Transverse colon (tissue), 4 donors: Measurements from ENCODE around the gene TXNDC16. TPM values are rescaled to one million over a fixed set of nuclear protein-coding genes. Genes with fewer than 3 reads are reported as not detected.

ENCODE experiments used
- DNase-seq: peaks from one replicate; pipeline ENCODE4 v3.0.0-alpha.2; 2019
- H3K27ac ChIP-seq, 4 donors: fragments of 200-600 bp; sonication (generic); 2 replicates each; pipeline ENCODE4 v1.5.1; 2016 to 2018; ENCODE audit warnings: inconsistent platforms in 4 of 4
- H3K27me3 ChIP-seq: fragments of 200-600 bp; sonication (generic); 2 replicates; pipeline ENCODE4 v1.5.1; 2017; ENCODE audit warnings: inconsistent platforms
- H3K36me3 ChIP-seq, 4 donors: fragments of 200-600 bp; sonication (generic); 2 replicates each; pipeline ENCODE4 v1.5.1; 2017 to 2019; ENCODE audit warnings: inconsistent platforms in 4 of 4
- H3K4me1 ChIP-seq, 4 donors: fragments of 200-600 bp; sonication (generic); 2 replicates each; pipeline ENCODE4 v1.5.1; 2017 to 2020; ENCODE audit warnings: inconsistent platforms in 4 of 4
- H3K4me3 ChIP-seq, 4 donors: fragments of 200-600 bp; sonication (generic); 1 replicate in 1 of 4; 2 replicates in 3 of 4; pipeline versions ENCODE4 v1.5.1 to v1.6.1; 2017 to 2019; ENCODE audit warnings: inconsistent platforms in 4 of 4
- H3K9me3 ChIP-seq, 2 donors: fragments of 200-600 bp; sonication (generic); 2 replicates each; pipeline ENCODE4 v1.5.1; 2017 to 2019; ENCODE audit warnings: inconsistent platforms in 2 of 2
- CTCF ChIP-seq, 5 experiments: fragments of 200-600 bp in 3 of 5; fragments of 450-650 bp in 2 of 5; sonication (generic) in 3 of 5; IDR thresholded peaks; 1 replicate in 2 of 5; 2 replicates in 3 of 5; pipeline ENCODE4 v1.5.1; 2016 to 2017; ENCODE audit warnings: antibody characterized with exemption in 5 of 5, inconsistent platforms in 3 of 5, mild to moderate bottlenecking in 2 of 5, moderate library complexity in 1 of 5
- EP300 ChIP-seq: sonication (generic); formaldehyde crosslinking; IDR thresholded peaks from one replicate; pipeline ENCODE4 v1.6.1; 2017; ENCODE audit warnings: antibody characterized with exemption, low read depth
- POLR2A ChIP-seq: fragments of 450-650 bp; IDR thresholded peaks from one replicate; pipeline ENCODE4 v1.6.1; 2016; ENCODE audit warnings: antibody characterized with exemption, mild to moderate bottlenecking, moderate library complexity
- POLR2AphosphoS5 ChIP-seq, 3 donors: sonication (generic); formaldehyde crosslinking; IDR thresholded peaks; one replicate each; pipeline ENCODE4 v1.6.1; 2016; ENCODE audit warnings: antibody characterized with exemption in 3 of 3
- WGBS, 2 donors: methylation state at CpG; one replicate each; pipeline ENCODE4 v1.1.5; 2018; ENCODE audit warnings: low coverage in 1 of 2; 5-methylcytosine and 5-hydroxymethylcytosine counted together
- in situ Hi-C, 4 donors: fragments of 200-750 bp; cut with MboI; loops; one replicate each; pipeline versions ENCODE4 v1.15.0 to v1.15.1; 2017; ENCODE audit warnings: low sequenced_read_pairs in 3 of 4, low pct_ligation_motif_present in 1 of 4, low pct_unique_long_range_greater_than_20kb in 1 of 4
- intact Hi-C: fragments of 100-400 bp; cut with DNase I; formaldehyde crosslinking; loops from one replicate; pipeline ENCODE4 v1.15.1; 2023; ENCODE audit warnings: low total_unique reads
- total RNA-seq, 4 donors: library from RNA; depleted of rRNA; stranded (reverse); fragments of >200 nt; gene quantifications; one replicate each; pipeline ENCODE4 v1.1.0, GENCODE V29; 2016

Gene TXNDC16
- total RNA-seq, 4 donors from 2014 or later = 5.6 to 11.1 (median 7.1) TPM; not detected in 1

- Histone ChIP-seq H3K4me1 (no peaks in the 10 kb centered on the region), H3K27ac (no peak overlapping the region), H3K4me3 (no peak overlapping the region), H3K27me3 (no peaks in the 10 kb centered on the region), H3K9me3 (no peaks in the 10 kb centered on the region), H3K36me3 (no peaks in the 10 kb centered on the region)
- intact Hi-C loops (no loop called here), in situ Hi-C loops (no loop called here)
- TF ChIP-seq POLR2AphosphoS5 (IDR thresholded peaks at IDR 0.05) (no peak), POLR2A (no peak), CTCF (IDR thresholded peaks at IDR 0.05) (no peak), EP300 (no peak)
- DNase-seq = no peak
- 88 to 100% methylated on average over 1 to 5 of the region's 5 CpGs for WGBS, 2 donors
Measured at GRCh38 chr14:52596861-52597260, 44.6 kb upstream of the TXNDC16 start.

GRCh38 chr14:52596320-52596719, 44.0 kb upstream of the TXNDC16 start:
- 93% methylated on average over 10 of the region's 10 CpGs; no CpG with 5 or more reads in 1 of the 2 donors for WGBS, 2 donors
- in situ Hi-C loops (no loop called here), intact Hi-C loops (no loop called here)
- Histone ChIP-seq H3K4me1 (no peaks in the 10 kb centered on the region), H3K4me3 (no peak overlapping the region), H3K27ac (no peak overlapping the region), H3K9me3 (no peaks in the 10 kb centered on the region), H3K27me3 (no peaks in the 10 kb centered on the region), H3K36me3 (no peaks in the 10 kb centered on the region)
- TF ChIP-seq POLR2A = no peak
- no peak for TF ChIP-seq POLR2AphosphoS5 (IDR thresholded peaks at IDR 0.05)
- no peak for TF ChIP-seq CTCF (IDR thresholded peaks at IDR 0.05)
- TF ChIP-seq EP300 = no peak
- no peak for DNase-seq

- no peak for DNase-seq
- WGBS, 2 donors = 67 to 80% methylated on average over 1 of the region's 1 CpG
- Histone ChIP-seq H3K27ac (no peak overlapping the region), H3K4me3 (no peak overlapping the region), H3K9me3 (no peaks in the 10 kb centered on the region), H3K4me1 (no peaks in the 10 kb centered on the region), H3K27me3 (no peaks in the 10 kb centered on the region), H3K36me3 (no peaks in the 10 kb centered on the region)
- in situ Hi-C loops = no loop called here
- TF ChIP-seq EP300 = no peak
- TF ChIP-seq POLR2A = no peak
- TF ChIP-seq CTCF (IDR thresholded peaks at IDR 0.05) = no peak
- no peak for TF ChIP-seq POLR2AphosphoS5 (IDR thresholded peaks at IDR 0.05)
- intact Hi-C loops = no loop called here
Measured at GRCh38 chr14:52590318-52590717, 38.0 kb upstream of the TXNDC16 start.

- no peaks in the 10 kb centered on the region for H3K36me3 ChIP-seq
- intact Hi-C loops = no loop called here
- no peaks in the 10 kb centered on the region for H3K4me1 ChIP-seq
- WGBS, 2 donors = 48 to 63% methylated on average over 4 of the region's 4 CpGs
- H3K27me3 ChIP-seq = no peaks in the 10 kb centered on the region
- no peak overlapping the region for H3K4me3 ChIP-seq
- TF ChIP-seq POLR2AphosphoS5 (IDR thresholded peaks at IDR 0.05) = no peak
- DNase-seq = no peak
- no peaks in the 10 kb centered on the region for H3K9me3 ChIP-seq
- in situ Hi-C loops = no loop called here
- no peak overlapping the region for H3K27ac ChIP-seq
Measured at GRCh38 chr14:52589646-52590045, 37.3 kb upstream of the TXNDC16 start.

GRCh38 chr14:52583544-52583943, 31.2 kb upstream of the TXNDC16 start:
- no peak for DNase-seq
- no peak overlapping the region for H3K27ac ChIP-seq
- no peaks in the 10 kb centered on the region for H3K27me3 ChIP-seq
- no peaks in the 10 kb centered on the region for H3K9me3 ChIP-seq
- intact Hi-C loops = no loop called here
- no peaks in the 10 kb centered on the region for H3K36me3 ChIP-seq
- no peak for TF ChIP-seq POLR2A
- no peak for TF ChIP-seq POLR2AphosphoS5 (IDR thresholded peaks at IDR 0.05)
- TF ChIP-seq CTCF (IDR thresholded peaks at IDR 0.05) = no peak
- TF ChIP-seq EP300 = no peak
- no peaks in the 10 kb centered on the region for H3K4me1 ChIP-seq
- in situ Hi-C loops = no loop called here
- no peak overlapping the region for H3K4me3 ChIP-seq
